ENCODE data around the gene RCAN2. TPM values are rescaled to one million over a fixed set of nuclear protein-coding genes. Genes with fewer than 3 reads are reported as not detected.

RCAN2 gene
- total RNA-seq, 1 donor from 2014 or later, result 17.0 TPM

- Mint-ChIP-seq H3K9me3 (ENCODE audit: unreplicated experiment) (no peaks in the 10 kb centered on the region), H3K4me1 (ENCODE audit: unreplicated experiment) (no peaks in the 10 kb centered on the region), H3K27me3 (ENCODE audit: unreplicated experiment) (no peaks in the 10 kb centered on the region), H3K4me3 (ENCODE audit: unreplicated experiment) (no peak overlapping the region), H3K36me3 (ENCODE audit: low read depth, unreplicated experiment) (no peaks in the 10 kb centered on the region), H3K27ac (ENCODE audit: unreplicated experiment) (no peak overlapping the region)
- no peak for DNase-seq (ENCODE audit: low spot score)
- TF ChIP-seq CTCF (IDR thresholded peaks at IDR 0.05; ENCODE audit: unreplicated experiment), result no peak
Observed at GRCh38 chr6:46281110-46281509, 210.1 kb downstream of the RCAN2 start.

- H3K4me1 Mint-ChIP-seq (ENCODE audit: unreplicated experiment), result no peaks in the 10 kb centered on the region
- no peaks in the 10 kb centered on the region for H3K36me3 Mint-ChIP-seq (ENCODE audit: low read depth, unreplicated experiment)
- H3K27ac Mint-ChIP-seq (ENCODE audit: unreplicated experiment), result no peak overlapping the region
- no peaks in the 10 kb centered on the region for H3K9me3 Mint-ChIP-seq (ENCODE audit: unreplicated experiment)
- no peak for DNase-seq (ENCODE audit: low spot score)
- no peak for TF ChIP-seq CTCF (IDR thresholded peaks at IDR 0.05; ENCODE audit: unreplicated experiment)
- H3K27me3 Mint-ChIP-seq (ENCODE audit: unreplicated experiment), result no peaks in the 10 kb centered on the region
- H3K4me3 Mint-ChIP-seq (ENCODE audit: unreplicated experiment), result no peak overlapping the region
Observed at GRCh38 chr6:46279874-46280273, 211.4 kb downstream of the RCAN2 start.

- Mint-ChIP-seq H3K27me3 (ENCODE audit: unreplicated experiment) (no peaks in the 10 kb centered on the region), H3K36me3 (ENCODE audit: low read depth, unreplicated experiment) (no peaks in the 10 kb centered on the region), H3K4me3 (ENCODE audit: unreplicated experiment) (no peak overlapping the region), H3K4me1 (ENCODE audit: unreplicated experiment) (no peaks in the 10 kb centered on the region), H3K27ac (ENCODE audit: unreplicated experiment) (no peak overlapping the region), H3K9me3 (ENCODE audit: unreplicated experiment) (no peaks in the 10 kb centered on the region)
- no peak for DNase-seq (ENCODE audit: low spot score)
- TF ChIP-seq CTCF (IDR thresholded peaks at IDR 0.05; ENCODE audit: unreplicated experiment), result no peak
Observed at GRCh38 chr6:46276576-46277142, 214.6 kb downstream of the RCAN2 start.

- H3K4me1 Mint-ChIP-seq (ENCODE audit: unreplicated experiment), result no peaks in the 10 kb centered on the region
- no peak for TF ChIP-seq CTCF (IDR thresholded peaks at IDR 0.05; ENCODE audit: unreplicated experiment)
- no peaks in the 10 kb centered on the region for H3K27me3 Mint-ChIP-seq (ENCODE audit: unreplicated experiment)
- H3K36me3 Mint-ChIP-seq (ENCODE audit: low read depth, unreplicated experiment), result no peaks in the 10 kb centered on the region
- H3K27ac Mint-ChIP-seq (ENCODE audit: unreplicated experiment), result no peak overlapping the region
- no peaks in the 10 kb centered on the region for H3K9me3 Mint-ChIP-seq (ENCODE audit: unreplicated experiment)
- no peak overlapping the region for H3K4me3 Mint-ChIP-seq (ENCODE audit: unreplicated experiment)
- no peak for DNase-seq (ENCODE audit: low spot score)
Observed at GRCh38 chr6:46274502-46274901, 216.7 kb downstream of the RCAN2 start.

- Mint-ChIP-seq H3K4me3 (ENCODE audit: unreplicated experiment) (no peak overlapping the region), H3K27ac (ENCODE audit: unreplicated experiment) (no peak overlapping the region)
Observed at GRCh38 chr6:46273911-46274310, 217.3 kb downstream of the RCAN2 start.

More at GRCh38 chr6:46273911-46274310, 217.3 kb downstream of the RCAN2 start:
- Mint-ChIP-seq H3K9me3 (ENCODE audit: unreplicated experiment) (no peaks in the 10 kb centered on the region), H3K27me3 (ENCODE audit: unreplicated experiment) (no peaks in the 10 kb centered on the region), H3K36me3 (ENCODE audit: low read depth, unreplicated experiment) (no peaks in the 10 kb centered on the region), H3K4me1 (ENCODE audit: unreplicated experiment) (no peaks in the 10 kb centered on the region)
- DNase-seq (ENCODE audit: low spot score), result no peak
- no peak for TF ChIP-seq CTCF (IDR thresholded peaks at IDR 0.05; ENCODE audit: unreplicated experiment)
